Right atrium auricular region (tissue), 2 donors: ENCODE measurements around the gene ST8SIA1. TPM values are rescaled to one million over a fixed set of nuclear protein-coding genes. Genes with fewer than 3 reads are reported as not detected.
"Not testable (repeated sequence)": the region's sequence is repeated elsewhere in the genome, so short reads cannot be mapped to it uniquely, and the experiment has no call there.

Source experiments
- DNase-seq: peaks from one replicate; pipeline ENCODE4 v3.0.0-alpha.2; 2019; ENCODE audit warnings: low spot score
- H3K27ac ChIP-seq, 2 donors: fragments of 200-600 bp; sonication (generic); 1 replicate in 1 of 2; 2 replicates in 1 of 2; pipeline ENCODE4 v1.5.1; 2016 to 2019
- H3K27me3 ChIP-seq, 2 donors: fragments of 200-600 bp; sonication (generic); one replicate each; pipeline versions ENCODE4 v1.5.1 to v1.6.0; 2017 to 2019
- H3K36me3 ChIP-seq: fragments of 200-600 bp; sonication (generic); one replicate; pipeline ENCODE4 v1.5.1; 2016
- H3K4me1 ChIP-seq, 2 donors: fragments of 200-600 bp; sonication (generic); one replicate each; pipeline versions ENCODE4 v1.5.1 to v1.6.0; 2017 to 2019
- H3K4me3 ChIP-seq, 2 donors: fragments of 200-600 bp; sonication (generic); 1 replicate in 1 of 2; 2 replicates in 1 of 2; pipeline ENCODE4 v1.5.1; 2017 to 2019; ENCODE audit warnings: mild to moderate bottlenecking in 1 of 2, moderate library complexity in 1 of 2
- H3K9me3 ChIP-seq, 2 donors: fragments of 200-600 bp; sonication (generic); one replicate each; pipeline ENCODE4 v1.5.1; 2019
- CTCF ChIP-seq, 2 donors: fragments of 200-600 bp; sonication (generic); IDR thresholded peaks; one replicate each; pipeline ENCODE4 v1.5.1; 2019; ENCODE audit warnings: antibody characterized with exemption in 2 of 2
- total RNA-seq, 2 donors: library from RNA; depleted of rRNA; stranded (reverse); fragments of >200 nt; gene quantifications; one replicate each; pipeline ENCODE4 v1.1.0, GENCODE V29; 2016

ST8SIA1 gene
- total RNA-seq: 1 to 10 TPM; 3.3 to 5.0 TPM

DNA sequence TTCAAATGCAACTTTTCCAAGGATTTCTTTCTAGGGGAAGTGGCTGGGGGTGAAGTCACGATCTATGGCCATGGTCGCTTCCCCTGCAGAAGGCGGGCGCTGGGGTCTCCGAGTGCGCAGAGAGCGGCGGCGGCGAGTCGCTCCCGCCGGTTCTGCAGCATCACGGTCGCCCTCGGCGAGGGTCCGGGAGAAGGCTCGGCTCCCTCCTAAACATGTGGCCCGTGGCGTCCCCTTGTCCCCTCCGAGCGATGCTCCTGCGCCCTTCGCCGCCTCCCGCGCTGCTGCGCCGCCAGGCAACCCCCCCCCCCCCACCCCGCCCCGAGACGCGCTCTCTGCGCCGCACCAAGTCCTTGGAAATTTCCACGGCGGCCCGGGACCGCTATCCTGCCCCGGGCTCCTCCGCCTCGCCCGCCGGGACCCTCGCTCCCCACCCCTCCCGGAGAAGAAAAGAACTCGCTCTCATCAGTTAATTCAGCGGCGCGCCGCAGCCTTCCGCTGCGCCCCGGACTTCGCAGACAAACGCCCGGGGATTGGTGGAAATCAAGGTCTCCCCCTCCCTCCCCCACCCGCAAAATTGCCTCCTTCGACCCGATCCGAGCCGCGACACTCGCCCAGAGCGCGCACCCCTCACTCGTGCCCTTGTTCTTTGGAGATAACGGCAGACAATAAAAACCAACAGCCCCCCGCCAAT, at the start of gene ST8SIA1:
ST8SIA1 (minus strand) TSS at position 298 of the 691 bp plus-strand sequence. CDS start 475 bp downstream, outside the sequence.
- H3K27ac ChIP-seq: peak within 1 kb of the TSS; percentile 73 to 74
- no peak for DNase-seq

GRCh38 chr12:22380031-22380430, 45.5 kb upstream of the ST8SIA1 start:
- Histone ChIP-seq H3K27ac (no peak overlapping the region), H3K36me3 (no peaks in the 10 kb centered on the region), H3K9me3 (no peaks in the 10 kb centered on the region), H3K27me3 (no peaks in the 10 kb centered on the region), H3K4me3 (no peak overlapping the region), H3K4me1 (no peaks in the 10 kb centered on the region)
- no peak for DNase-seq
- TF ChIP-seq CTCF (IDR thresholded peaks at IDR 0.05): no peak

More for the DNA sequence above, at the start of gene ST8SIA1:
- H3K4me3 ChIP-seq: peak within 1 kb of the TSS; percentile 48 to 73
- no peaks in the 10 kb centered on the region for H3K36me3 ChIP-seq
- H3K4me1 ChIP-seq: peaks cover 0 to 10% of the 10 kb centered on the region in 2 donors
- H3K9me3 ChIP-seq: no peaks in the 10 kb centered on the region
- TF ChIP-seq CTCF (IDR thresholded peaks at IDR 0.05): no peak
- no peaks in the 10 kb centered on the region for H3K27me3 ChIP-seq

GRCh38 chr12:22377731-22378496, 43.4 kb upstream of the ST8SIA1 start:
- no peak overlapping the region for H3K4me3 ChIP-seq
- no peak overlapping the region for H3K27ac ChIP-seq
- DNase-seq: no peak
- H3K36me3 ChIP-seq: no peaks in the 10 kb centered on the region
- H3K9me3 ChIP-seq: no peaks in the 10 kb centered on the region
- H3K27me3 ChIP-seq: no peaks in the 10 kb centered on the region
- H3K4me1 ChIP-seq: no peaks in the 10 kb centered on the region
- TF ChIP-seq CTCF (IDR thresholded peaks at IDR 0.05): no peak

DNA sequence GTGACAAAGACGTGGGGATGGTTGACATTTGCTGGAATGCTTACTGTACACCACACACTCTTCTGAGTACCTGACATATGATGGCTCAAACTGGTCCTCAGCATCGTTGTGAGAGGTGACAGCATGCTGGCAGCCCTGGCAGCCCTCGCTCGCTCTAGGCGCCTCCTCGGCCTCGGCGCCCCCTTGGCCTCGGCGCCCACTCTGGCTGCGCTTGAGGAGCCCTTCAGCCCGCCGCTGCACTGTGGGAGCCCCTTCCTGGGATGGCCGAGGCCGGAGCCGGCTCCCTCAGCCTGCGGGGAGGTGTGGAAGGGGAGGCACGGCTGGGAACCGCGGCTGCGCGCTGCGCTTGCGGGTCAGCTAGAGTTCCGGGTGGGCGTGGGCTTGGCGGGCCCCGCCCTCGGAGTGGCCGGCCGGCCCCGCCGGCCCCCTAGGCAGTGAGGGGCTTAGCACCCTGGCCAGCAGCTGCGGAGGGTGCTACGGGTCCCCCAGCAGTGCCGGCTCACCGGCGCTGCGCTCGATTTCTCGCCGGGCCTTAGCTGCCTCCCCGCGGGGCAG, 42.2 kb upstream of the ST8SIA1 start:
- not testable (repeated sequence) for H3K9me3 ChIP-seq, H3K27ac ChIP-seq, DNase-seq, H3K27me3 ChIP-seq, H3K4me1 ChIP-seq, H3K36me3 ChIP-seq, H3K4me3 ChIP-seq

DNA sequence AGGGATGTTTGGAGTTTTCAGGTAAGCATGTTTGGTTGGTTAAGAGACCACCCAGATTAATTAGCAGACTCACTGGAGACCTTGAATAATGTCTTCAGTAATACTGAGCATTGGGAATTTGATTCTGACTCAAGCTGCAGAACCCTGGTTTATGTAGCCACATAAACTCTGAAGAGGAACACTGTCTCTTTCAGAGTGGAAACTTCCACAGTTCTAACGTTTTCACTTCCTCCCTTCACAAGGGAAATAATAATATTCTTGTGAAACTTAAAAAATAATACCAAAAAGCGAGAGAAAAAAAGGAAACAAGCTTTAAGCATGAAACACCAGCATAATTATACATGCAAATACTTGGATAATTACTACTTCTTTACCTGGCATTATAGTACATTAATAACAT, 40.0 kb upstream of the ST8SIA1 start:
- H3K4me3 ChIP-seq: no peak overlapping the region
- no peaks in the 10 kb centered on the region for H3K9me3 ChIP-seq
- H3K27ac ChIP-seq: no peak overlapping the region
- no peaks in the 10 kb centered on the region for H3K4me1 ChIP-seq
- no peak for TF ChIP-seq CTCF (IDR thresholded peaks at IDR 0.05)
- H3K27me3 ChIP-seq: no peaks in the 10 kb centered on the region
- no peaks in the 10 kb centered on the region for H3K36me3 ChIP-seq
- no peak for DNase-seq

GRCh38 chr12:22372277-22372837, 37.9 kb upstream of the ST8SIA1 start:
- Histone ChIP-seq H3K4me1 (no peaks in the 10 kb centered on the region), H3K4me3 (no peak overlapping the region), H3K27me3 (no peaks in the 10 kb centered on the region), H3K27ac (no peak overlapping the region), H3K9me3 (peaks cover 0 to 12% of the 10 kb centered on the region in 2 donors), H3K36me3 (no peaks in the 10 kb centered on the region)
- DNase-seq: no peak
- no peak for TF ChIP-seq CTCF (IDR thresholded peaks at IDR 0.05)
